ENCODE data around the gene FAM124A. TPM values are rescaled to one million over a fixed set of nuclear protein-coding genes. Genes with fewer than 3 reads are reported as not detected.
A peak's percentile ranks its signal among the peaks of the same experiment; 100 is the strongest.

The FAM124A gene
- total RNA-seq, 2 experiments from 2014 or later, result 0.07 to 0.25 TPM

DNA sequence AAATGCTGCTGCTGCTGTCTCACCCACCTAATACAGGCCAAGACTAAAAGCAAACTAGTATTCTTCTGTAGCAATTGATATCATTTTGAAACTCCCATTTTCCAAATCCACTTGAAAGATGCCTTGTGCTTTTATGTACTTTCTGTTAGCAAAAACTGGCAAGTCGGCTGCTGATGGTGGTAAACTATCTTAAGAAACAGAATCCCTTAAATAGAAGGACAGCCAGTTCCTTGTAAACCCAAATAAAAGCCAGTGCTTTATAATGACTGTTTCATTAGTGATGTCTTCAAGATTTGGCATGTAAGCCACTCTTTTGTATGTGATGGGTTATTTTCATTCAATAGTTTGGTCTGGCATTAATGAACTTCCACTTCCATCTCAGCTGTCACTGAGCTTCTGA is 5.2 kb downstream of the FAM124A start:
- H3K4me1 Mint-ChIP-seq (ENCODE audit: low read depth), result no peaks in the 10 kb centered on the region
- H3K4me3 Mint-ChIP-seq, result no peak overlapping the region
- ChIA-PET POLR2A (no interaction called here), CTCF (interaction anchor here (0.9 kb wide), 1 partner anchor 102 kb away, joined by 3 read pairs; no protein-coding TSS in a partner anchor)
- intact Hi-C loops (cut with micrococcal nuclease), result no loop called here
- peaks cover 44% of the 10 kb centered on the region for H3K27me3 Mint-ChIP-seq
- no peaks in the 10 kb centered on the region for H3K36me3 Mint-ChIP-seq (ENCODE audit: low read depth)
- no peak overlapping the region for H3K27ac Mint-ChIP-seq
- no peaks in the 10 kb centered on the region for H3K9me3 Mint-ChIP-seq
- TF ChIP-seq, protein P1, sequence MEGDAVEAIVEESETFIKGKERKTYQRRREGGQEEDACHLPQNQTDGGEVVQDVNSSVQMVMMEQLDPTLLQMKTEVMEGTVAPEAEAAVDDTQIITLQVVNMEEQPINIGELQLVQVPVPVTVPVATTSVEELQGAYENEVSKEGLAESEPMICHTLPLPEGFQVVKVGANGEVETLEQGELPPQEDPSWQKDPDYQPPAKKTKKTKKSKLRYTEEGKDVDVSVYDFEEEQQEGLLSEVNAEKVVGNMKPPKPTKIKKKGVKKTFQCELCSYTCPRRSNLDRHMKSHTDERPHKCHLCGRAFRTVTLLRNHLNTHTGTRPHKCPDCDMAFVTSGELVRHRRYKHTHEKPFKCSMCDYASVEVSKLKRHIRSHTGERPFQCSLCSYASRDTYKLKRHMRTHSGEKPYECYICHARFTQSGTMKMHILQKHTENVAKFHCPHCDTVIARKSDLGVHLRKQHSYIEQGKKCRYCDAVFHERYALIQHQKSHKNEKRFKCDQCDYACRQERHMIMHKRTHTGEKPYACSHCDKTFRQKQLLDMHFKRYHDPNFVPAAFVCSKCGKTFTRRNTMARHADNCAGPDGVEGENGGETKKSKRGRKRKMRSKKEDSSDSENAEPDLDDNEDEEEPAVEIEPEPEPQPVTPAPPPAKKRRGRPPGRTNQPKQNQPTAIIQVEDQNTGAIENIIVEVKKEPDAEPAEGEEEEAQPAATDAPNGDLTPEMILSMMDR (IDR thresholded peaks at IDR 0.05), result no peak
- ATAC-seq (no peak), DNase-seq (no peak)

GRCh38 chr13:51229101-51229719 is 7.0 kb downstream of the FAM124A start:
- Mint-ChIP-seq H3K36me3 (ENCODE audit: low read depth) (no peaks in the 10 kb centered on the region), H3K27me3 (peaks cover 41% of the 10 kb centered on the region), H3K27ac (no peak overlapping the region), H3K4me1 (ENCODE audit: low read depth) (no peaks in the 10 kb centered on the region), H3K4me3 (no peak overlapping the region), H3K9me3 (no peaks in the 10 kb centered on the region)
- ATAC-seq, result no peak
- intact Hi-C loops (cut with micrococcal nuclease), result no loop called here
- ChIA-PET POLR2A (no interaction called here), CTCF (no interaction called here)
- TF ChIP-seq, protein P1 (IDR thresholded peaks at IDR 0.05), result no peak
- DNase-seq, result no peak

DNA sequence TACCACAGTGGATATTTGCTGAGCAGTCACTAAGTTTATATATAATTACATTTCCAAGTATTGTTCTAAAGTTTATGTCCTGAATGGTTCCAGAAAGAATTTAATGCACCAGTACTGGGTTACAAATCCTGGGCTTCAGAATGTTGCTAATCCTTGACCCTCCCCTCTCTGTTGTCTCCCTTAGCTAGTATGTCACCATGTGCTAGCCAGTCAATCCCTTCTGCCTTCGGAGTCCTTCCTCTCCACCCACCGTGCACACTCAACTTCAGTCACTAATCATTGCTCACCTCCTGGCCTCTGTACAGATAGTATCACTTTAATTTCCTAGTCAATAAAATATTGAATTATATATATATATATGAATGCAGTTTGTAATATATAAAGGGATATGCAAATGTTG is 7.5 kb downstream of the FAM124A start:
- H3K4me3 Mint-ChIP-seq, result no peak overlapping the region
- H3K27me3 Mint-ChIP-seq, result peaks cover 37% of the 10 kb centered on the region
- no peaks in the 10 kb centered on the region for H3K9me3 Mint-ChIP-seq
- no peaks in the 10 kb centered on the region for H3K36me3 Mint-ChIP-seq (ENCODE audit: low read depth)
- intact Hi-C loops (cut with micrococcal nuclease), result no loop called here
- H3K27ac Mint-ChIP-seq, result no peak overlapping the region
- ATAC-seq, result no peak
- DNase-seq, result no peak
- no peaks in the 10 kb centered on the region for H3K4me1 Mint-ChIP-seq (ENCODE audit: low read depth)
- TF ChIP-seq, protein P1 (IDR thresholded peaks at IDR 0.05), result no peak
- CTCF ChIA-PET, result interaction anchor here (1.6 kb wide), 1 partner anchor 56 kb away, joined by 5 read pairs; no protein-coding TSS in a partner anchor
- POLR2A ChIA-PET, result interaction anchor here (1.3 kb wide), 1 partner anchor 10 kb away, joined by 3 read pairs; no protein-coding TSS in a partner anchor

DNA sequence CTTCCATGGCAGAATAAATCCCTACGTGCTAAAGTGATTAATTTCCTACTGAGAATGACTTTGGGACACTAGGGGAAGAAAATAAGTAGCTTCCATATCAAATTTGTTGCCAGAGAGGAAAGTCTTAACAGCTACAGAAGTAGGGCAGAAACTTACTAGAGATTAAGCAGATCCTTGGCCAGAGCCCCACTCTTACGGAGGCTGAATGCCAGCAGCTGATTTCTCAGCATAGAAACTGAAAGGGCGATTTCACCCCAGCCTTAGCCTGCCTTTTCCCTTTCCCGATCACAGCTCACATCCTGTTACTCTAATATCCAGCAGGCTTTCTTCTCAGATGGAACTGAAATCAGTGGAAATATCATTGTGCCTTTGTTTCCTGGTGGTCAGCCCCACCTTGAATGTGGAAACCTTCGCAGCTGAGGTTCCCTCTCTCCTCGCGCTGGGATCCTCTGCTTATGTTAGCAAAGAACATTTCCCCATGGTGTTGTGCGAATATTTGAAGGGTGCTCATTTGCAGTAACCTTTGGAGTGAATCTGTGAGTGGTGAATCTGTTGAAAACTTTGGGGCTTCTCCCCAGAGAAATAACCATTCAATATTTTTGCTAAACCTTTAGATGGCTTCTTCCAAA is 8.4 kb downstream of the FAM124A start:
- ATAC-seq (no peak), DNase-seq (no peak)
- no peak overlapping the region for H3K27ac Mint-ChIP-seq
- H3K27me3 Mint-ChIP-seq, result peaks cover 30% of the 10 kb centered on the region
- H3K4me1 Mint-ChIP-seq (ENCODE audit: low read depth), result no peaks in the 10 kb centered on the region
- TF ChIP-seq, protein P1 (IDR thresholded peaks at IDR 0.05), result no peak
- ChIA-PET CTCF (interaction anchor here (1.6 kb wide), 1 partner anchor 56 kb away, joined by 5 read pairs; no protein-coding TSS in a partner anchor), POLR2A (interaction anchor here (1.3 kb wide), 1 partner anchor 11 kb away, joined by 3 read pairs; no protein-coding TSS in a partner anchor)
- H3K9me3 Mint-ChIP-seq, result no peaks in the 10 kb centered on the region
- H3K36me3 Mint-ChIP-seq (ENCODE audit: low read depth), result no peaks in the 10 kb centered on the region
- intact Hi-C loops (cut with micrococcal nuclease), result no loop called here
- H3K4me3 Mint-ChIP-seq, result peak overlapping the region; percentile 13

DNA sequence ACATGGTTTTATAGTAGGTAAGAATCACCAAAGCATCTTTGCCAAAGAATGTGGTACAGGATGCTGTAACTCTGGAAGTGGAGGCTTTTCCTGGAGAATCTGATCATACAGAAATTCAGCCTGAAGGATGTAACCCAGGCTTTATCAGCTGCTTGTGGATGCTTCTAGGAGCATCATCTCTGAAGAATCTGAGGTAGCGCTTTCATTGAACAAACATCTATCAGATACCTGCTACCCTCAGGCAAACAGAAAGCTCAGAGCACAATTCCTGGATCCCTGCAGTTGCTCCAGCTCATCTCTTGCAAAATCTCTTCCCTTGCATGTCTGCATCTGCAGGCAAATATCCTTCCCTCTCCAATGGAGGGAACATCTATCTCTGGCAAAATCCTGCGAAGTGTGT is 9.3 kb downstream of the FAM124A start:
- ChIA-PET CTCF (interaction anchor here (1.6 kb wide), 1 partner anchor 55 kb away, joined by 5 read pairs; no protein-coding TSS in a partner anchor), POLR2A (no interaction called here)
- peaks cover 26% of the 10 kb centered on the region for H3K27me3 Mint-ChIP-seq
- DNase-seq, result no peak
- intact Hi-C loops (cut with micrococcal nuclease), result no loop called here
- no peak for ATAC-seq
- no peaks in the 10 kb centered on the region for H3K36me3 Mint-ChIP-seq (ENCODE audit: low read depth)
- TF ChIP-seq, protein P1 (IDR thresholded peaks at IDR 0.05), result no peak
- H3K27ac Mint-ChIP-seq, result no peak overlapping the region
- H3K4me1 Mint-ChIP-seq (ENCODE audit: low read depth), result no peaks in the 10 kb centered on the region
- no peaks in the 10 kb centered on the region for H3K9me3 Mint-ChIP-seq
- no peak overlapping the region for H3K4me3 Mint-ChIP-seq

Data from activated CD8-positive, alpha-beta T cell treated with anti-CD3 and anti-CD28 coated beads for 36 hours (primary cell).